GM18520 (cell line): ENCODE measurements around the gene GRIFIN.

ENCODE experiments used
- ATAC-seq: cut with Tn5 transposase; IDR thresholded peaks from one replicate; pipeline ENCODE4 v1.9.1; 2021; ENCODE audit not compliant: unreplicated experiment

Gene GRIFIN

GRCh38 chr7:2513702-2514101, 37.5 kb upstream of the GRIFIN start:
- no peak for ATAC-seq

GRCh38 chr7:2512713-2513112, 36.5 kb upstream of the GRIFIN start:
- ATAC-seq = no peak

GRCh38 chr7:2512179-2512661, 36.0 kb upstream of the GRIFIN start:
- no peak for ATAC-seq

DNA sequence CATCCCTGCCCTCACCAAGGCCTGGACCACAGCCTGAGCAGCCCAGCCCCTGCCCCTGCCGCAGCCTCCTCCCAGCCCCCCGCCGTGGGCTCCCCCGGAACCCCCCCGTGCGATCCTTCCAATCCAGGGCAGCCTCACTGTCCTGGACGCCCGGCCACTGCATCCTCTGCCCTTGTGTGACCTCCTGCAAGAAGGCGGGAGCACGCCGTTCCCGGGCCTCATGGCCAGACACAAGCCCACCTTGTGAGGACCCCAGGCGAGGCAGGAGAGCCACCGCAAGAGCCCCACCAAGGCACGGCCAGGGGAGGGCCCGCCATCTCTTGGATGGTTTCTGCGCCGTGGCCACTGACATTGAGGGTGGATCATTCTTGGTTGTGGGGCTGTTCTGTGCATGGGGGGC, 35.6 kb upstream of the GRIFIN start:
- no peak for ATAC-seq

GRCh38 chr7:2510909-2511768, 34.9 kb upstream of the GRIFIN start:
- ATAC-seq = no peak

GRCh38 chr7:2510130-2510776, 34.1 kb upstream of the GRIFIN start:
- ATAC-seq = no peak

DNA sequence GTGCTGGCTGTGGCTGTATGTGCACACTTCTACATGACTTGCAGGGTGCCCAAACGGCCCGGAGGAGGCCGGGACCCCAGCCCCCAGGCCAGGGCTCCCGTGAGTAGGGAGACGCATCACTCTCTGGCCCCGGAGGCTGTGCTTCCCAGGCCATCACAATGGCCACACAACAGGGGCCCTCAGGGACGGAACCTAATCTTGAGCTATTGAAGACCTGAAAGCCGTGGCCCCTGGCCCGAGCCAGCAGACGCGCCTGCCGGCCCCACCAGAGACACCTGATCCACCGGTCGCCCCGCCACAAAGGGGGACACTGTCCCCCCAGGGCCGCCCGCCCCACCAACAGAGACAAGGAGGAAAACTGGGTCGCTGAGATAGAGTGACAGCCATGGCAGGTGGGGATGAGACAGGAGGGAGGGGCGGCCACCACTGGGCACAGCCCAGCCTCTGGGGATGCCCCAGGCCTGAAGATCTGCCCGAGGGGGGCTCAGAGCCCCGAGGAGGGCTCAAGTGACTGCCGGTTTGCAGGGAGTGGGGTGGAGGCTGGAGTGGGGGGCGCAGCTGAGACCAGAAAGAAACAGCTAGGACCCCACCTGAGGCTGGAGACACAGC, 33.2 kb upstream of the GRIFIN start:
- no peak for ATAC-seq

- ATAC-seq = no peak
Measured at GRCh38 chr7:2508327-2509215, 32.4 kb upstream of the GRIFIN start.

- ATAC-seq = no peak
Measured at GRCh38 chr7:2507917-2508306, 31.7 kb upstream of the GRIFIN start.

DNA sequence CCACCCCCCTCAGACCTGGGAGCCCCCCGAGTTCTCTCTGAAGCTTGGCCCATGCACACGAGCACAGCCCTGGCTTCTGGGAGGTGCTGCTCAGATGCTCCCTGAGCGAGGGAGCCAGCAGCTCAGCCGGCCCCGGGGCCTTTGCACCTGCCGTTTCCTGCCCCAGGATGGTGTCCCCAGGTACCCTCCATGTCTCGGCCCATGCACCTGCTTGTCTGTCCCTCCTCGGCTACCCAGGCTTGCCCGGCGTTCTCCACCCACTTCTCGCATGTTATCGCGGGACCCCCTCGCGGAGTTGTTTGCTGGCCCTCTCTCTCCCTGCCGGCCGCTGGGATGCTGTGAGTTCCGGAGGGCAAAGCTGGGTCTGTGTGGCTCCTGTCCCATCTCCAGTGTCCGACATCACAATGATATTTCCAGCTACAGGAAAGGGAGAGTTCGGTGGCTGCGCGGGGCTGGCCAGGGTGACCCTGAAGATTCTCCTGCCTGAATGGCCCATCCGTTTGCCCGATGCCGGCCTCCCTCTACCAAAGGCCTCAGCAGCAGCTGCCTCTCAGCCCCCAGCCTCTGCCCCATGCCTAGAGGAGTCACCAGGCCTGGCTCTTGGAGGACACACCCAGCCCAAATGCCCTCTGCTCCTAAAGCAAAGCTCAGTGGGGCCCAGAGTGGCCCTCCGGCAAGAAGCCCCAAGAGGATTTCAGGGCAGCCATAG, 31.2 kb upstream of the GRIFIN start:
- ATAC-seq = no peak

DNA sequence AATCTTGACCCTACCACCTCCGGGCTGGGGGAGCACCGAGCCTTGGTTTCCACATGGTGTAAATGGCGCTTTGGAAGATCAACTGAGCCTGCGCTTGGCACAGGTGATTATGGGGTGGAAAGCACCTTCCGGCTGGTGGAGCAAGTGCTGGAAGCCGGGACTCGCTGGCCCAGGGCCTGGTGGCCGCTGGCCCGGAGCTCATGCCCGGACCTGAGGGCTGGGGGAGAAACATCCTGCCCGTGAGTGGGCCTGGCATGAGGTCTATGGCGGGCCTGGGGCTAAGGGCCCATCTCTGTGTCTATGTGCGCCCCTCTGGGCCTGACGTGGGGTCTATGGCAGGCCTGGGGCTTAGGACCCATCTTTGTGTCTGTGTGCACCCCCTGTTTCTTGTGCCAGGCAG, 29.2 kb upstream of the GRIFIN start:
- ATAC-seq = no peak

GRCh38 chr7:2504889-2505375, 28.7 kb upstream of the GRIFIN start:
- ATAC-seq = no peak

GRCh38 chr7:2504128-2504888, 28.1 kb upstream of the GRIFIN start:
- ATAC-seq = no peak

DNA sequence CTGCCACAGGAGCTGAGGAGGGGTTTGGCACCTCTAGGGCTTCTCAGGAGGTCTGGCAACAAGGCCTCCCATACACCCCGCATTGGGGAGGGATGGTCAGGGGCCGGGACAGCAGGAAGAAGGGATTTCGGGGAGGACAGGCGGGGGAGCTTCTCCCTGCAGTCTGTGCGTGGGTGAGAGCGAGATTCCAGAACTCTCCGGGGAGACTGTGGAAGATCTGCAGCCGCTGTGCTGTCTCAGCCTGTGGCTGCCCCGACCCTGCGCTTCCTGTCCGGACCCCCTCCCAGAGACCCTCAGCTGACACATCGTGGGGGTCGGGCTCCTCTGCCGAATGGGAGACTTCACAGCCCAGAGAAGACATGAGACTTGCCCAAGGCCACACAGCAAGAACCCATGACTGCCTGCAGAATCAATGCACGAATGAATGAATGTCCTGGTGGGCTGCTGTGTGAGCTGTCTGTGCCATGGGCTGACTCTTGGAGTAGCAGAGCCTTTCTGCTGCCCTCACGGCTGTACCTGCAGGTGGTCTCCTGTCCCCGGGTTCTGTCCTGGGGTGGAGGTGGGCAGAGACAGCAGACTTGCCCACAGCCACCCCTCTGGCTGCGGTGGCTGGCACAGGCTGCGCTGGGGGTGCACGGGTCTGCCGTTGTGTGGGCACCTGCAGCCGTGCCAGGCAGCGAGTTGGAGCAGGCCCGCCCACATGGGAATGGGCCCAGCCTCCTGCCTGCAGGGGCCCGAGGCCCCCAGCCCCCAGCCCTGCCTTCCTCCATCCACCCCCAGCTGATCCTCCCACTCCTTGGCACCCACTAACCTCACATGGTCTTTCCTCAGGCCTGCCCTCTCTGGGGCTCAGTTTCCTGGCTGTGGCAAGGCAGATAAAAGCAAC, 27.1 kb upstream of the GRIFIN start:
- no peak for ATAC-seq

- ATAC-seq = no peak
Measured at GRCh38 chr7:2502647-2502966, 26.4 kb upstream of the GRIFIN start.

DNA sequence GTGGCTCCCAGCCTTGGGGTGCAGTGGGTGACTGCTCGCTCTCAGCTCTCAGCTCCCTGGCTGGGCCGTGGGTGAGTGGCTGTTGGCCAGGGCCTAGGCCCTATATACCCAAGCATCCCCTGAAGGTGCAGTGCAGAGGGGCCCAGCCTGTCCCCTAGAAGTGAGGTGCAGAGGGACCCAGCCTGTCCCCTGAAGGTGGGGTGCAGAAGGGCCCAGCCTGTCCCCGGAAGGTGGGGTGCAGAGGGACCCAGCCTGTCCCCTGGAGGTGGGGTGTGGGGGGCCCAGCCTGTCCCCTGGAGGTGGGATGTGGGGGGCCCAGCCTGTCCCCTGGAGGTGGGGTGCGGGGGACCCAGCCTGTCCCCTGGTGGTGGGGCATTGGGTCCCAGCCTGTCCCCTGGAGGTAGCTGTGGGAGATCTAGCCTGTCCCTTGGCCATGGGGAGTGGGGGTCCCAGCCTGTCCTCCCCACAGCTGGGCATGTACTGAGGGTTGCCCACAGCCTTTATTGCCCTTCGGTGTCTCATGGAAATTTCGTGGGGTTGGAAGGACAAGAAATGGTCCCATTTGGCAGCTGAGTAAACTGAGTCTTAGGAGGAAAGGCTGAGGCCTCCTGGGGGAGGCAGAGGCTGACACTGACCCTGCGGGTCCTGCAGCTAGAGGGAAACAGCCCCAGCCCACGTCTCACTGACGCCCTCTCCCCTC, 25.9 kb upstream of the GRIFIN start:
- ATAC-seq = no peak

DNA sequence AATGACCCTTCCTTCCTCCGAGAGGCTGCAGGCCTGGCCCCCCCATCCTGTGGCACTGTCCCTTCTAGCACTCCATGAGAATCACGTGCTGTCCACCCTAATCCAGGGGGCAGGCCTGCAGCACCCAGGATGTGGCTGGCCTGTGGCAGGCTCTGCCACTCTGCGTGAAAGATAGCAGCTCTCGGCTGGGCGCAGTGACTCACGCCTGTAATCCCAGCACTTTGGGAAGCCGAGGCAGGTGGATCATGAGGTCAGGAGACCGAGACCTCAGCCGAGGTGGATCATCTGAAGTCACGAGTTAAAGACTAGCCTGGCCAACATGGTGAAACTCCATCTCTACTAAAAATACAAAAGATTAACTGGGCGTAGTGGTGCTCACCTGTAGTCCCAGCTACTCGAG, 24.5 kb upstream of the GRIFIN start:
- ATAC-seq = no peak
